ENCODE data around the gene RMRP.
A peak's percentile ranks its signal among the peaks of the same experiment; 100 is the strongest.

Gene RMRP

DNA sequence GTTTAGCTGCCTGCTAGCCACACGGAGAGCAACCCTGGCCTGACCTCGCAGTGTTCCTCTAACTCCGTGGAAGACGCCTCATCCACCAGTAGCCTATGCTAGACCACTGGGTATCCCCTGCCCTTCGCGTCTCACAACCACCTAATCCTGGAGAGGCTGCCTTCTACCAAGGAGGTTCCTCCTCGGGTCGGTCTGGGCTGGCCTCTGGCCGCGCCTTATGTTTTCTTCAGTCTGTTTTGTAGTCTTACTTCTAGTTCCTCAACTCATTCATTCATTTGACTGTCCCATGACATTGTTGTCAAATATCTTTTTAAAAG is 33.5 kb upstream of the RMRP start:
- TF ChIP-seq, protein P1, sequence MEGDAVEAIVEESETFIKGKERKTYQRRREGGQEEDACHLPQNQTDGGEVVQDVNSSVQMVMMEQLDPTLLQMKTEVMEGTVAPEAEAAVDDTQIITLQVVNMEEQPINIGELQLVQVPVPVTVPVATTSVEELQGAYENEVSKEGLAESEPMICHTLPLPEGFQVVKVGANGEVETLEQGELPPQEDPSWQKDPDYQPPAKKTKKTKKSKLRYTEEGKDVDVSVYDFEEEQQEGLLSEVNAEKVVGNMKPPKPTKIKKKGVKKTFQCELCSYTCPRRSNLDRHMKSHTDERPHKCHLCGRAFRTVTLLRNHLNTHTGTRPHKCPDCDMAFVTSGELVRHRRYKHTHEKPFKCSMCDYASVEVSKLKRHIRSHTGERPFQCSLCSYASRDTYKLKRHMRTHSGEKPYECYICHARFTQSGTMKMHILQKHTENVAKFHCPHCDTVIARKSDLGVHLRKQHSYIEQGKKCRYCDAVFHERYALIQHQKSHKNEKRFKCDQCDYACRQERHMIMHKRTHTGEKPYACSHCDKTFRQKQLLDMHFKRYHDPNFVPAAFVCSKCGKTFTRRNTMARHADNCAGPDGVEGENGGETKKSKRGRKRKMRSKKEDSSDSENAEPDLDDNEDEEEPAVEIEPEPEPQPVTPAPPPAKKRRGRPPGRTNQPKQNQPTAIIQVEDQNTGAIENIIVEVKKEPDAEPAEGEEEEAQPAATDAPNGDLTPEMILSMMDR (IDR thresholded peaks at IDR 0.05; ENCODE audit: borderline replicate concordance, insufficient read depth, low read depth, low read length), result no peak
- H3K4me3 ChIP-seq (ENCODE audit: low read depth, low read length), result peak overlapping the region; percentile 66

DNA sequence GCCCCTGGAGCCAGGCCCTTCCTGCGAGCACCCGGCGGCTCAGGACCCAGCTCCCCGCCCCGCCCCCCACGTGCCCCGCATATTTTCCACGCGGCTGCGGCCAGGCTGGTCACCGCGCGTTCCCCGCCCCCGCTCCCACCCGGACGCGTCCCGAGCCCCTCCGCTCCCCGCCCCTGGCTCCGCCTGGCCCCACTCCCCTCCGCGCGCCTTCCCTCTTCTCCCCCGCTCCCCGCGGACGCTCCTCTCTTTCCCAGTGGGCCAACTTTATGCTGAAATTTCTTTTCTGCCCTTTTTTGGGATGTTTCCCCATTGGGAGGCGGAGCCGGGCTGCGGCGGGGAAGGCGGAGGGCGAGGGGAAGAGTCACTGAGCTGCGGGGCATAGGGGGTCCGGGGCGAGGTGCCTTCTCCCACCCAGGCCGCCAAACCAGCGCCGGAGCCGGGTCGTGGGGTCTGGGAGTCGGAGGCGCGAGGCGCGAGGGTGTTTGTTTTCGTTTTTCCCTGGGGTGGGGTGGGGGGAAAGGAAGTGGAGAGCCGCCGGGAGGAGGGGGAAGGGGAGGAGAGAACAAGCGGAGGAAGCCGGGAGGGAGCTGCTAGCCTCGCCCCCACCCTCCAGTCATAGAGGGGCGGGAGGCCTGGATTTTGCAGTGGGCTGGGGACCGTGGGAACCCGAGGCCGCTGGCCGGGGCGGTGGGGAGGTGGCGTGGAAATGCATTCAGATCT is 33.0 kb upstream of the RMRP start:
- TF ChIP-seq, protein P1 (IDR thresholded peaks at IDR 0.05; ENCODE audit: borderline replicate concordance, insufficient read depth, low read depth, low read length), result no peak
- H3K4me3 ChIP-seq (ENCODE audit: low read depth, low read length), result peak overlapping the region; percentile 66

DNA sequence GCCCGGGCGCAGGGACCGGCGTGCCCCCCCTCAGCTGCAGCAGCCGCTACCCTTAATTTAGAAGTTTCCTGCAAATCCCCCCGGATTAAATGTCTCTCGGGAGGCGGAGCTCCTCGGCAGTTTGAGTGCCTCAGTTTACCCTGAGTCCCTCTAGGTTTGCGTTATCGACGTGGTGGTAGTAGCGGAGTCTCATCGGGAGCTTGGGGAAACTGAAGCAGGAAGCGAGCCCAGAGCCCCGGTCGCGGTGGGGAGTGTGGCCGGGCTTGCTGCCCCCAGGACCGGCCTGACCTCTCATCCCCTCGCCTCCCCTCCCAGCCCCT is 32.4 kb upstream of the RMRP start:
- H3K4me3 ChIP-seq (ENCODE audit: low read depth, low read length), result peak overlapping the region; percentile 66
- TF ChIP-seq, protein P1 (IDR thresholded peaks at IDR 0.05; ENCODE audit: borderline replicate concordance, insufficient read depth, low read depth, low read length), result no peak

DNA sequence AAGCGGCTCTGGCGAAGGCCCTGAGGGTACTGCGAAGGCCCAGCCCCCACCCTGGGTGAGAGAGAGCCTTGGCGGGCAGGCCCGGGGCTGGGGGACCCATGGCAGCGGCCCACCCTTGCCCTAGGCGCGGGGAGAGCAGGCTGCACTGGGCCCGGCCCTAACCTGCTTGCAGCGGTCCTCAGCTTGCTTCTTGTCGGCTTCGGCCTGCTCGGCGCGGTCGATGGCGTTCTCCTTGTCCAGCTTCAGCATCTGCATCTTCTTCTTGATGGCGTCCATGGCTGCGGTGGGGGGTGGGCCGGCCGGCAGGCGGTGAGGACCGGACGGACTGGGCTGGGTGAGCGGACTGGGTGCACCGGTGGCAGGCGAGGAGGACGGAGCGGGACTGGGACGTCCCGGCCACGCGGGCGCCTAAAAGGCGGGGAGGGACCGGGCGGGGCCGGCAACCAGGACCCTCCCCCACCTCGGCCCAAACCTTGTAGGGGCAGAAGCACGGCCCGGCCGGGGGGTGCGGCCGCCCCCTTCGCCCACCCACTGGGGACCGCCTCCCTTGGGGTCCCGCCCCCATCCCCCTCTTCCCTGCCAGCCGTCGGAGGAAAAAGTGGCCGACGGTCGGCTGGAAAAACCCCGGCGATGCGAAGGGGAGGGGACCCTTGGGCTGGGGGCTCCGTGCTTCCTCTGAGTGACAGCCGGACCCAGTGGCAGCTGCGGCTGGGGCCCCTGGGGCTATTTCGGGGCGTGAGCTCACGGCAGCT is 31.9 kb upstream of the RMRP start, which contains the start of gene TPM2:
TPM2 (minus strand) TSS at position 384 of the 752 bp plus-strand sequence; CDS start at position 276, 108 bp downstream.
- TF ChIP-seq, protein P1 (IDR thresholded peaks at IDR 0.05; ENCODE audit: borderline replicate concordance, insufficient read depth, low read depth, low read length), result no peak
- peak within 1 kb of the TSS; percentile 66 for H3K4me3 ChIP-seq (ENCODE audit: low read depth, low read length)

DNA sequence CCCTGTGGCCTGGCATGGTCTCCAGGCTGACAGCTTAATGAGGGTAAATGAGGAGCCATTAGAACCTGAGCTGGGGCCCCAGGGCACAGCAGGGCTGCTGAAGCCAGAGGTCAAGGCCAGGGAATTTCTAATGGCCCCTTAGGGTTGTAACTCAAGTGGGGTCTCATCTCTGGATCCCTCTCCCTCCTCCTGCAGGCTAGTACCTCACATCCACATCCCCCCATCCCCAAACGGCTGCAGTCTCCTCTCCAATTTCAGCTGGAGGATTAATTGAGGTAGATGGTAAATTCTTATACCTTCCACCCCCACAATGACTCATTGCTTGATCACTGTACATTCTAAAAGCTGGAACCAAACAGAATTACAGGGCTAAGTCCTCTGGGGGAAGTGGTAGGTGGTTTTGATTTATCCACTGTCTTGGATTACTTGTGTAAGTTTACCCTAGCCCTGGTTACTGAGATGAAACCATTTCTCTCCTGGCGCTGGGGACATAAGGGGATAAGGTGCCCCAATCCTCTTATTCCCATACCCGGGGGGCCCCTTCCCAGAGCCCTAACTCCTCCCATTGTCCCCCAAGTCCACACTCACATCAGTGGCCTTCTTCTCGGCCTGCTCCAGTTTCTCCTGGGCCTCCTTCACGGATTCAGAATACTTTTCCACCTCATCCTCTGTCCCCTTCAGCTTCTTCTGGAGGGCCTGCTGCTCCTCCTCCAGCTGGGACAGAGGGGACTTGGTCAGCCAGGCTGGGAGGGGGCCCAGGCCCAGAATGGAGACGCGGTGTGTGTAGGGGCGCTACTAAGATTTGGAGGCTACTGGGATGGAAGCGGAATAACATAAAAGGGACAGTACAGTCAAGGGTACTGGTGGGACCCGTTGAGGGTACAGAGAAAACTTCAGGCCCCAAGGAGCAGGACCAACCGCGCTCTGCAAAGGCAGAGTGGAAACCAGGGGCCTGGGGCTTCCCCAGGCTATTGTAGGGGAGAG is 31.0 kb upstream of the RMRP start:
- TF ChIP-seq, protein P1 (IDR thresholded peaks at IDR 0.05; ENCODE audit: borderline replicate concordance, insufficient read depth, low read depth, low read length), result no peak

DNA sequence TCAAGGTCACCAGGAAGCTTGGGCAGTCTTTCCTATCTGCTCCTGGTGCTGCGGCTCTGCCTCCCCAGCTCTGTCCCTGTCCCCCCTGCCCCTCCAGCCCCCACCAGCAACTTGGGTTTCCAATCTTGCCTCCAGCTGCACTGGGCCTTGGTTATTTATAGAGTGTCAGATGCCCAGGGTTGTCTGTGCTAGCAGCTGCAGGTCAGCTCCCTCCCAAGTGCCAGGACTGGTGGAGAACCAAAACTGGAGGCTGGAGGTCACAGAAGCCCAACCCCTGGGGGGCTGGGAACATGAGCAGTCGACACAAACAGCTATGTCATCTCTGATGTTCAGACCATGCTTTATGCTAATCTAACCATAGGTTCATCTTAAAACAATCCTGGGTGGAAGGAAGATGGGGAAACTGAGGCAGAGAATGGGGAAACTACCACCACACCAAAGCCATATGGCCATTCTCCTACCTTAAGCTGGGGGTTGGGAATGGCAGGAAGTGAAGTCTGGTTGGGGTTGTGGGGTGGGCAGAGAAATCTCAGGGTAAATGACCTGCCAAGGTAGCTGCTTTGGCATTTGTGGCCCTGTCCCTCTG is 30.2 kb upstream of the RMRP start:
- H3K4me3 ChIP-seq (ENCODE audit: low read depth, low read length), result no peak overlapping the region
- TF ChIP-seq, protein P1 (IDR thresholded peaks at IDR 0.05; ENCODE audit: borderline replicate concordance, insufficient read depth, low read depth, low read length), result no peak

More for the DNA sequence above, 31.0 kb upstream of the RMRP start:
- H3K4me3 ChIP-seq (ENCODE audit: low read depth, low read length), result no peak overlapping the region
